Measurements from ENCODE around the gene PIGP. TPM values are rescaled to one million over a fixed set of nuclear protein-coding genes. Genes with fewer than 3 reads are reported as not detected.
"Not testable (repeated sequence)": the region's sequence is repeated elsewhere in the genome, so short reads cannot be mapped to it uniquely, and the experiment has no call there.

PIGP gene
- polyA plus RNA-seq, 1 donor: 36.8 TPM

- Histone ChIP-seq H3K4me1 (ENCODE audit: control insufficient read depth, insufficient read depth, low read length) (peaks cover 7% of the 10 kb centered on the region), H3K9me3 (ENCODE audit: control insufficient read depth, low read depth, low read length) (no peaks in the 10 kb centered on the region), H3K27ac (ENCODE audit: low read length) (no peak overlapping the region), H3K36me3 (ENCODE audit: control insufficient read depth, insufficient read depth, low read length) (peaks cover 10% of the 10 kb centered on the region), H3K27me3 (ENCODE audit: control insufficient read depth, insufficient read depth, low read length) (no peaks in the 10 kb centered on the region), H3K4me3 (ENCODE audit: low read length) (no peak overlapping the region)
- DNase-seq: no peak
Measured at GRCh38 chr21:37064841-37065240, 8.0 kb downstream of the PIGP start.

DNA sequence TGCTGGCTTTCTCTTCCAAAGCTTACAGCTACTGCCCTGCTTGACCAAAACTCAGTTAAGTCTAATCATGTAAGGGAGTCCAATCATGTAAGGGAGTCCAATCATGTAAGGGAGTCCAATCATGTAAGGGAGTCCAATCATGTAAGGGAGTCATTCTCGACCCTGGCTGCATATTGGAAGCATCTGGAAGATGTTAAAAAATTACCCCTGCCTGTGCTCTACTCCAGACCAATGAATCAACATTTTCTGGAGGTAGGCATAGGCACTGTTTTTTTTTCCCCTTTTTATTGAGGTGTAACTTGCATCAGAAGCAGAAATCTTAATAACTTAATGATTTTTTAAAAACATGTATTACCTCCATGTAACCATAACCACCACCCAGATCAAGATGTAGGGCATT, 9.4 kb downstream of the PIGP start:
- H3K27me3 ChIP-seq (ENCODE audit: control insufficient read depth, insufficient read depth, low read length): no peaks in the 10 kb centered on the region
- 43% methylated on average over 1 of the region's 1 CpG for WGBS (ENCODE audit: insufficient coverage, low lambda C conversion rate)
- no peak for DNase-seq
- peaks cover 3% of the 10 kb centered on the region for H3K36me3 ChIP-seq (ENCODE audit: control insufficient read depth, insufficient read depth, low read length)
- no peak overlapping the region for H3K27ac ChIP-seq (ENCODE audit: low read length)
- peaks cover 7% of the 10 kb centered on the region for H3K4me1 ChIP-seq (ENCODE audit: control insufficient read depth, insufficient read depth, low read length)
- H3K4me3 ChIP-seq (ENCODE audit: low read length): no peak overlapping the region
- no peaks in the 10 kb centered on the region for H3K9me3 ChIP-seq (ENCODE audit: control insufficient read depth, low read depth, low read length)

- H3K36me3 ChIP-seq (ENCODE audit: control insufficient read depth, insufficient read depth, low read length): peaks cover 2% of the 10 kb centered on the region
- no peaks in the 10 kb centered on the region for H3K9me3 ChIP-seq (ENCODE audit: control insufficient read depth, low read depth, low read length)
- DNase-seq: no peak
- no CpG with 5 or more reads among the region's 6 CpGs for WGBS (ENCODE audit: insufficient coverage, low lambda C conversion rate)
- H3K27me3 ChIP-seq (ENCODE audit: control insufficient read depth, insufficient read depth, low read length): no peaks in the 10 kb centered on the region
- H3K27ac ChIP-seq (ENCODE audit: low read length): no peak overlapping the region
- H3K4me1 ChIP-seq (ENCODE audit: control insufficient read depth, insufficient read depth, low read length): peaks cover 7% of the 10 kb centered on the region
- no peak overlapping the region for H3K4me3 ChIP-seq (ENCODE audit: low read length)
Measured at GRCh38 chr21:37062593-37062935, 10.3 kb downstream of the PIGP start.

DNA sequence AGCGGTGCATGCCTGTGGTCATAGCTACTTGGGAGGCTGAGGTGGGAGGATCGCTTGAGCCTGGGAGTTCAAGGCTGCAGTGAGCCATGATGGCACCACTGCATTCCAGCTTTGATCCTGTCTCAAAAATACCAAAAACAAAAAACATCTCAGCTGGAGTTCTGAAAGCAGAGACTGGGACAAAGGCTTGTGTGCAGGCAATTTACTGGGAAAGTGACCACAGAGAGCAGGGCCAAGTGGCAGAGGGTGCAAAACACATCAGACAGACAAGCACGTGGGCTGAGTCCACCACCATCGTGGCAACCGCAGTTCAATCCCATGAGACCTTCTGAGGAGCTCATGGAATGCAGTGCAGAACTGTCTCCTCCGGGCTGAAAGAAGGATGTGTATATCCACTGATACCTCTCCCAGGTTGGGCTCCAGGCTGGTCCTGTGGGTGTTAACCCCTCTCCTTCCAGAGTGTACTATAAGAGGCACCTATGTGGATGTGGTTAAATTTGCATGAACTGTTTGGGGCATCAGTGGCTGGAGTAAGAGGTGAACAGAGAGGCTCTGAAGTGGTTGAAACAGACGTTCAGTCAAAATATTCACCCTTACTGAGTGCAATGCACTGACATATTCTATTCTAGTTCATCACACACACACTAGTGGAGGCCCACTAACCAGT, 10.8 kb downstream of the PIGP start:
- Histone ChIP-seq H3K4me1 (ENCODE audit: control insufficient read depth, insufficient read depth, low read length) (peaks cover 7% of the 10 kb centered on the region), H3K36me3 (ENCODE audit: control insufficient read depth, insufficient read depth, low read length) (peaks cover 2% of the 10 kb centered on the region), H3K27ac (ENCODE audit: low read length) (no peak overlapping the region), H3K27me3 (ENCODE audit: control insufficient read depth, insufficient read depth, low read length) (no peaks in the 10 kb centered on the region), H3K9me3 (ENCODE audit: control insufficient read depth, low read depth, low read length) (no peaks in the 10 kb centered on the region), H3K4me3 (ENCODE audit: low read length) (no peak overlapping the region)
- WGBS (ENCODE audit: insufficient coverage, low lambda C conversion rate): no CpG with 5 or more reads among the region's 7 CpGs
- DNase-seq: no peak

GRCh38 chr21:37060296-37060695, 12.6 kb downstream of the PIGP start:
- no CpG with 5 or more reads among the region's 1 CpG for WGBS (ENCODE audit: insufficient coverage, low lambda C conversion rate)
- H3K9me3 ChIP-seq (ENCODE audit: control insufficient read depth, low read depth, low read length): no peaks in the 10 kb centered on the region
- peak overlapping the region; percentile 65 for H3K27ac ChIP-seq (ENCODE audit: low read length)
- H3K4me1 ChIP-seq (ENCODE audit: control insufficient read depth, insufficient read depth, low read length): peaks cover 7% of the 10 kb centered on the region
- DNase-seq: peak; percentile 87 to 92
- H3K36me3 ChIP-seq (ENCODE audit: control insufficient read depth, insufficient read depth, low read length): peaks cover 2% of the 10 kb centered on the region
- H3K27me3 ChIP-seq (ENCODE audit: control insufficient read depth, insufficient read depth, low read length): no peaks in the 10 kb centered on the region
- no peak overlapping the region for H3K4me3 ChIP-seq (ENCODE audit: low read length)

GRCh38 chr21:37059181-37059580, 13.7 kb downstream of the PIGP start:
- Histone ChIP-seq H3K36me3 (ENCODE audit: control insufficient read depth, insufficient read depth, low read length) (no peaks in the 10 kb centered on the region), H3K9me3 (ENCODE audit: control insufficient read depth, low read depth, low read length) (no peaks in the 10 kb centered on the region), H3K4me1 (ENCODE audit: control insufficient read depth, insufficient read depth, low read length) (peaks cover 7% of the 10 kb centered on the region), H3K4me3 (ENCODE audit: low read length) (no peak overlapping the region), H3K27ac (ENCODE audit: low read length) (no peak overlapping the region), H3K27me3 (ENCODE audit: control insufficient read depth, insufficient read depth, low read length) (no peaks in the 10 kb centered on the region)
- DNase-seq: no peak
- WGBS (ENCODE audit: insufficient coverage, low lambda C conversion rate): no CpG with 5 or more reads among the region's 5 CpGs

DNA sequence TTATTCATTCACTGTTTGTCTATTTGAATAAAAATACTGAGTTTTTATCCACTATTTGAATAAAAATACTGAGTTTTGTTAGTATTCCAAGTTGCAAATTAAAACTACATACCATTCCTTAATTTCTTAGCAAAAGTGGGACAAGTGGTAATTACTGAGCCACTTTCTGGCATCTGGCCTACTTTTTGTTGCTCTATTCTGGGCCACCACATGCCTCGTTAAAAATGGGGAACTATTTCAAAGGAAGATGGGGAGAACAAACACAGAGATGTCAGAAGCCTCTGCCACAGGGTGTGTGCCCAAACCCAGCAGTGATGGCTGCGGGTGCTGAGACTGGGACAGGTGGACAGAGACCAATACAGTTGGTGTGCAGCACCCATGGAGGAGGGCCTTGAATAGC, 14.6 kb downstream of the PIGP start:
- no peaks in the 10 kb centered on the region for H3K9me3 ChIP-seq (ENCODE audit: control insufficient read depth, low read depth, low read length)
- no peak overlapping the region for H3K27ac ChIP-seq (ENCODE audit: low read length)
- no CpG with 5 or more reads among the region's 2 CpGs for WGBS (ENCODE audit: insufficient coverage, low lambda C conversion rate)
- no peaks in the 10 kb centered on the region for H3K36me3 ChIP-seq (ENCODE audit: control insufficient read depth, insufficient read depth, low read length)
- no peaks in the 10 kb centered on the region for H3K27me3 ChIP-seq (ENCODE audit: control insufficient read depth, insufficient read depth, low read length)
- H3K4me3 ChIP-seq (ENCODE audit: low read length): no peak overlapping the region
- DNase-seq: no peak
- H3K4me1 ChIP-seq (ENCODE audit: control insufficient read depth, insufficient read depth, low read length): peaks cover 7% of the 10 kb centered on the region

GRCh38 chr21:37057614-37058013, 15.3 kb downstream of the PIGP start:
- Histone ChIP-seq H3K4me1 (ENCODE audit: control insufficient read depth, insufficient read depth, low read length) (peaks cover 7% of the 10 kb centered on the region), H3K36me3 (ENCODE audit: control insufficient read depth, insufficient read depth, low read length) (no peaks in the 10 kb centered on the region), H3K27me3 (ENCODE audit: control insufficient read depth, insufficient read depth, low read length) (no peaks in the 10 kb centered on the region), H3K9me3 (ENCODE audit: control insufficient read depth, low read depth, low read length) (no peaks in the 10 kb centered on the region), H3K4me3 (ENCODE audit: low read length) (no peak overlapping the region), H3K27ac (ENCODE audit: low read length) (no peak overlapping the region)
- 100% methylated on average over 1 of the region's 7 CpGs for WGBS (ENCODE audit: insufficient coverage, low lambda C conversion rate)
- DNase-seq: no peak

DNA sequence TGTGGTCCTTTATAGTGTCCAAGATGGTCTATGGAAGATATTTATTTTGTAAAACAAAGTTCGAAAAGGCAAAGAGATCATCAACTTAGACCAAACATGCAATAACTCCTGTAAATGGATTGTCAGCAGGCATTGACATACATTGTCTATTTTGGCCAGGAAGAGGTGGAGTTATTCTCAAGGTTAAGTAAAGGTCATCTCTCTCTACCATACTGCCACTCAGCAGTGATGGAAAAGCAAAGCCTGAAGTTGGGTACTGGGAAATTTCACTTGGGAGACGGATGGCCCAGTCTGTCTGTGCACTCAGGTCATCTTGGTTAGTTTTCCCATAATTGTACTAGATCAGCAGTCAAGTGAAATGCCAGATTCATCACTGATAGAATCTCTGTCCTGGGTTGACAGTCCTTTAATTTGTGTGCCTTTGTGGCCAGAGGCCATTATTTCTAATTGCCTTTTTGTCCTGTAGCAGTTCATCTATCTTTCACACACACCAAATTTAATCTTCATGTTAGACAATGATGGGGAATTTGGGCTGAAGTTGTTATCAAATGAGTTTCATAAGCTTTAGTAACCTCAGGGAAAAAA, 17.5 kb downstream of the PIGP start:
- Histone ChIP-seq H3K4me3 (ENCODE audit: low read length) (no peak overlapping the region), H3K27me3 (ENCODE audit: control insufficient read depth, insufficient read depth, low read length) (no peaks in the 10 kb centered on the region), H3K9me3 (ENCODE audit: control insufficient read depth, low read depth, low read length) (no peaks in the 10 kb centered on the region), H3K27ac (ENCODE audit: low read length) (no peak overlapping the region), H3K4me1 (ENCODE audit: control insufficient read depth, insufficient read depth, low read length) (peaks cover 4% of the 10 kb centered on the region), H3K36me3 (ENCODE audit: control insufficient read depth, insufficient read depth, low read length) (no peaks in the 10 kb centered on the region)
- DNase-seq: no peak
- WGBS (ENCODE audit: insufficient coverage, low lambda C conversion rate): no CpG with 5 or more reads among the region's 2 CpGs

DNA sequence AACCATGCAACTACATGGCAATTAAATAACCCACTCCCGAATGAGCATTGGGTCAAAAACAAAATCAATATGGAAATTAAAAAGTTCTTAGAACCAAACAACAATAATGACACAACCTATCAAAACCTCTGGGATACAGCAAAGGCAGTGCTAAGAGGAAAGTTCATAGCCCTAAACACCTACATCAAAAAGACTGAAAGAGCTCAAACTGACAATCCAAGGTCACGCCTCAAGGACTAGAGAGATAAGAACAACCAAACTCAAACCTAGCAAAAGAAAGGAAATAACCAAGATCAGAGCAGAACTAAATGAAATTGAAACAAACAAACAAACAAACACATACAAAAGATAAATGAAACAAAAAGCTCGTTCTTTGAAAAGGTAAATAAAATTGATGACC, 23.1 kb downstream of the PIGP start:
- WGBS (ENCODE audit: insufficient coverage, low lambda C conversion rate): no CpG with 5 or more reads among the region's 3 CpGs
- H3K27me3 ChIP-seq (ENCODE audit: control insufficient read depth, insufficient read depth, low read length); H3K27ac ChIP-seq (ENCODE audit: low read length); H3K4me3 ChIP-seq (ENCODE audit: low read length); H3K9me3 ChIP-seq (ENCODE audit: control insufficient read depth, low read depth, low read length); H3K36me3 ChIP-seq (ENCODE audit: control insufficient read depth, insufficient read depth, low read length); DNase-seq; H3K4me1 ChIP-seq (ENCODE audit: control insufficient read depth, insufficient read depth, low read length): not testable (repeated sequence)

DNA sequence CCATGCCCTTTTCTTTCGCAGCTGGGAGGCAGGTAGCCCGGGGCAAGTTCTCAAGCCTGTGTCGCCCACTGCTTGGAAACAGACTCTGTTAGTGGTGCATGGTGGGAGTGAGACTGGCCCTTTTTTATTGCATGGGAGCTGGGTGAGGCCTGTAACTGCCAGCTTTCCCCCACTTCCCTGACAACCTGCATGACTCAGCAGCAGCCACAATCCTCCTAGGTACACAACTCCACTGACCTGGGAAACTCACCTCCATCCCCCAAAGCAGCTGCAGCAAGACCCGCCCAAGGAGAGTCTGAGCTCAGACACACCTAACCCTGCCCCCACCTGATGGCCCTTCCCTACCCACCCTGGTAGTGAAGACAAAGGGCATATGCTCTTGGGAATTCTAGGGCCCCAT, 25.8 kb downstream of the PIGP start:
- H3K27me3 ChIP-seq (ENCODE audit: control insufficient read depth, insufficient read depth, low read length): no peaks in the 10 kb centered on the region
- no peak overlapping the region for H3K4me3 ChIP-seq (ENCODE audit: low read length)
- H3K4me1 ChIP-seq (ENCODE audit: control insufficient read depth, insufficient read depth, low read length): peaks cover 9% of the 10 kb centered on the region
- H3K27ac ChIP-seq (ENCODE audit: low read length): peak overlapping the region; percentile 32
- no peaks in the 10 kb centered on the region for H3K36me3 ChIP-seq (ENCODE audit: control insufficient read depth, insufficient read depth, low read length)
- peaks cover 2% of the 10 kb centered on the region for H3K9me3 ChIP-seq (ENCODE audit: control insufficient read depth, low read depth, low read length)
- no CpG with 5 or more reads among the region's 4 CpGs for WGBS (ENCODE audit: insufficient coverage, low lambda C conversion rate)
- peak; percentile 45 to 80 for DNase-seq
